GM21367 (cell line): ENCODE data around the gene MALSU1.
A peak's percentile ranks its signal among the peaks of the same experiment; 100 is the strongest.

Experiments used
- ATAC-seq: cut with Tn5 transposase; IDR thresholded peaks from one replicate; pipeline ENCODE4 v1.9.1; 2021; ENCODE audit not compliant: unreplicated experiment

Gene MALSU1

DNA sequence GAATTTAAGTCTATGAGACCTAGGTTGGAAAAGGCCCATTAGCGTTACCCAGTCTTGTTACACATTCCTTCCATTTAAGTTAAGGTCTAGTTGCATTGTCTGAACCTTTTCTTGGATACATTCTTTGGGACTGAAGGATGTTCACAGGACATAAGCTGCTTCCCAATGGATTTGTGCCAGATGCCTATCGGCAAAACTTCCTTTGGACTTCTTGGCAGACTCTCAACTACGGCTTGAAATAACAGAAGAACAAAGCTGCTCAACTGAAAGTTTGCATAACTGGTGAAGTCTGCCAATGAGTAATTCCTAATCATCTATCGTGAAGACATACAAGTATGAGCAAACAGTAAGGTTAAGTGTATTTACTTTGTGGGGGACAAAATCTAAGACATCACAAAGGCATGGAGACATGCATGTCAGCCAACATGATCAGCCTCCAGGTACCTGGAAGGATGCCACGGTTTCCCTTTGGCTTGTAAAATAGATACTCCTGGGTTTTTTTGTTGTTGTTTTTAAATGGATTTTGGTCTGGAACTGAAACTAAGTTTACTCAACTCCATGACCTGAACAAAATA is 35.4 kb downstream of the MALSU1 start:
- no peak for ATAC-seq

- no peak for ATAC-seq
Observed at GRCh38 chr7:23335136-23335535, 36.0 kb downstream of the MALSU1 start.

- ATAC-seq, result no peak
Observed at GRCh38 chr7:23335621-23336020, 36.5 kb downstream of the MALSU1 start.

DNA sequence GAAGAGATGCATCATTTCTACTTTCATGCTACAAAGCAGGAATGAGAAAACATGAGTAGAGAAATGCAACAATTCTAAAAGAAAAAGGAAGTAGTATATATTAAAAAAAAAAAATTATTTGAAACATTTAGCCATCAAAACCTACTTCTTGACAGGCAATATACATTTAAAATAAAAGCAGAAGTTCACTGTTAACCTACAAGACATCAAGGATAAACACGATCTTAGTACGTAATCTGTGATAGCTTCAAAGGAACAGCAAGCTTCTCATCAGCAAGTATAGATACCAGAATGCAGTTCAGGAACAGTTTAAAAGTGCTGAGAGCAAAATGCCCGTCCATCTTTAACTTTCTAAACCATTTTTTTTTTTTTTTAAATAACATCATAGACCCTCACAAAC is 36.9 kb downstream of the MALSU1 start:
- ATAC-seq, result no peak

DNA sequence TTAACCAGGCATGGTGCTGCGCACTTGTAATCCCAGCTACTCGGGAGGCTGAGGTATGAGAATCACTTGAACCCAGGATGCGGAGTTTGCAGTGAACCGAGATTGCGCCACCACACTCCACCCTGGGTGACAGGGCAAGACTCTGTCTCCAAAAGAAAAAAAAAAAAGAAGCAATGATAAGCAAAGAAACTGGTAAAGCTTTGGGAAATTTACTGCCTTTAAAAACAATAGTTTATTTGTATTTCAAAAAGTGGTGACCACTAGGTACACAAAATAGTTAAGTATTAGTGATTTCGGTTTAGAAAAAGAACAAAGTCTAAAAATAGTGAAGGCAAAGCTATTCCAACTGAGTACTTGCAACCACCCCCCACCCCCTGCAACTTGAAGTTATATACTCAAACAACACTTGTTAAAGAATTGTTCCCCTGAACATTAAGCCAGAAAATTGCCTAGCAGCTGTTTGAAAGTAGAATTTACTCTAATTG is 37.7 kb downstream of the MALSU1 start:
- no peak for ATAC-seq

DNA sequence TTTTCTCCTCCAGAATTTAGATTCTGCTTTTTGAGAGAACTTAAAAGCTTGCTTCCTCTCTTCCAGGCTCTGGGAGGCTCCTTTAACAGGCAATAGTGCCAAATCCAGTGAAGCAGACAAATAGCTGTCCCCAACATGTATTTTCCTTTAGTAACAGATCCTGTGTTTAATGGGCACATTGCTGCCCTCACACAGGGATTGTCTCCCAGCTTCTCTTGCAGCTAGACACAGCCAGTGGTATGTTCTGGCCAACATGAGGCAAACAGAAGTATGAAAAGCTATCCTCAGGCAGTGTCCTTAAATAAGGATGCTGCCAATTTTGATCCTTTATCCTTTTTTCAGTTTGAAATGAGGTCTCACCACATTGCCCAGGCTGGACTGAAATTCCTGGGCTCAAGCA is 38.2 kb downstream of the MALSU1 start:
- no peak for ATAC-seq

DNA sequence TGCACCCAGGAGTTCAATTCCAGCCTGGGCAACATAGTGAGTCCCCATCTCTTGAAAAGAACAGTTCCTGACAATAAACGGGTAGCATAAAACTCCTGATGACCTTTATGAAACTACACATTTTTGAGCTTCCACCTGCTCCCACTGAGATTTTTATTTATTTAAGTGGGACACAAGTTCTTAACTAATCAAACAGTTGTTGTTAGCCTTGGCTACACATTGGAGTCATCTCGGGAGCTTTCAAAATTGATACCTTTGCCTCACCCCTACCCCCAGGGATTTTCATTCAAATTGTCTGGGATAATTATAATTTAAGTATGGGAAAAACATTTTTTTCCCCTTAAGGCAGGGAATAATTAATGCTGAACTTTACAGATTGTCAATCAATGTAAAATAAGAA is 39.3 kb downstream of the MALSU1 start:
- ATAC-seq, result no peak

DNA sequence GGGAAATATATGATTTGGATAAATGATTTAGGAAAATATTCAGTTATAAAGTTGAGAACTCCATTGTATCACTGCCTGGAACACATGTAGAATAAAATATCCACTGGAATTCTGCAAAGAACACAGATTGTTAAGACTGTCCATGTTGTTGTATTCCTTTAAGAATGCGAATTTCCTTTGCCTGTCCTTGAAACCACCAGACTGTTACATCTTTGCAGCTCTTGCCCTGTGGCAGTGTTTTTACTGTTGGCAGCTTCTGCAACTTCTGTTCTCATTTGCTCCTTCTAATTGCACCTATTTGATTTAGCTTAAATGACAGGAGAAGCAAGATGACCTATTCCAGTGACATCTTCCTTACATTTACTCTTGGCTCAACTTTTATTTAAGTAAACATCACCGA is 39.7 kb downstream of the MALSU1 start:
- no peak for ATAC-seq

DNA sequence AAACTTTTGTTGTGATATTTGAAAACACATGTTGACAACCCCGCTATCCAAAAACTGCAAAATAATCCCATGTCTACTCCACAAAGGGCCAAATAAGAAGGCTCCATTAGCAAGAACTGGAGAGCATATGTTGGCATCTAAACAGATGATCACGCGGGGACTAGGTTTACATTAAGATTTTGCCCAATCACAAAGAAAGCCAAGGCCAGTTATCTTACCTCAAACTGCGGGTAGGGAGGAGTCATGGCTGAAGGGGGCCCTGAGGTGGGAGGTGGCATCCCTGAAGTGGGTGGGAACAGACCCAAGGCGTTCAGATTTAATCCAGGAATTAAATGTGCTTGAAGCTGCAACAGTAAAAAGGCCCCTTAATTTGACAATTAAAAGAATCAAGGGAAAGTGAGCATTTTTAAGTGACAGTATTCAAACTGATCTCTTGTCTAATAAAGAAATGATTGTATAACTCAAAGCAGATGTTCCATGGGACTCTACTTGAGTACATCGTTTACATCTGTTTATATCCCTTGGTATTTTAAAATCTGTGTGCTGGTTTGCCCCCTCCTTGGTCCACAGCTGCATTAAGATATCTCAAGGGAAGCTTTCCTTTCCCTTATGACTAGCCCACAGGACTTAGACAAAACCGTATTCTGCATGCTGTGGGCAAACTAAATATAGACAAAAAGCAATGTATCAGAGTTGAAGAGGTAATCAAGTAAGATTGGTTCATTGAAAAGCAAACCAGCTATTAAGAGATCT is 42.9 kb downstream of the MALSU1 start:
- ATAC-seq, result no peak

DNA sequence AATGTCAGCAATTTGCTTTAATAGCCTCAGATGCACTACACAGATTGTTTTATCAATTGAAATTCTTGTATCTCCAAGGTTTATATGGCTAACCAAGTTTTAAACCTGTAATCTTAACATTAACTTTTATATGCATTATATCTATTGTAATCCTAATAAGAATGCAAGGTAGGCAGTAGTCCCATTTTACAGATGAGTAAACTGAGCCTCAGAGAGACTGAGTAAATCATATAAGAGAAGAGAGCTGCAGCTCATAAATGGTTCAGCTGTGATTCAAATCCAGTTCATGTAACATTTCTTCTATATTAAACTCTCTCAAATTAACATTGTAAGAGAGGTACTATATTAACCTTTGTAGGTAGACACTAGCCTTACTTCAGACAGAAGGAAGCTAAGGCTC is 44.0 kb downstream of the MALSU1 start:
- ATAC-seq, result no peak

GRCh38 chr7:23343806-23344475 is 44.8 kb downstream of the MALSU1 start:
- no peak for ATAC-seq

- ATAC-seq, result no peak
Observed at GRCh38 chr7:23345601-23346000, 46.5 kb downstream of the MALSU1 start.

DNA sequence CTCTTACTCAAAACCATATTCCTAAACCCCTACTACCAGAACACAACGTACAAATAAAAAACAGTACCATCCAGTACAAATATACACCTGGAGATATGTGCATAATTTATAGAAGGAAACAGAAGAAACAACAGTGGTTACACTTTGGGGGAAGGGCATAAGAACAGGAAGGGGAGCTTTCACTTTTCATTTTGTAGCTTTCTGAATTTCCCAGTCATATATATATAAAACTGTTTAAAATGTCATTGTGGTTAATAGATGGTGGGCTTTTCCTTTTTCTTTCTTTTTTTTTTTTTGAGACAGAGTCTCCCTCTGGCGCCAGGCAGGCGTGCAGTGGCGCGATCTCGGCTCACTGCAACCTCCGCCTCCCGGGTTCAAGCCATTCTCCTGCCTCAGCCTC is 47.2 kb downstream of the MALSU1 start:
- ATAC-seq, result no peak

GRCh38 chr7:23347033-23347681 is 48.0 kb downstream of the MALSU1 start:
- ATAC-seq, result no peak

- no peak for ATAC-seq
Observed at GRCh38 chr7:23347682-23348180, 48.6 kb downstream of the MALSU1 start.

GRCh38 chr7:23349484-23350157 is 50.5 kb downstream of the MALSU1 start:
- no peak for ATAC-seq

GRCh38 chr7:23350466-23350865 is 51.3 kb downstream of the MALSU1 start:
- ATAC-seq, result no peak

DNA sequence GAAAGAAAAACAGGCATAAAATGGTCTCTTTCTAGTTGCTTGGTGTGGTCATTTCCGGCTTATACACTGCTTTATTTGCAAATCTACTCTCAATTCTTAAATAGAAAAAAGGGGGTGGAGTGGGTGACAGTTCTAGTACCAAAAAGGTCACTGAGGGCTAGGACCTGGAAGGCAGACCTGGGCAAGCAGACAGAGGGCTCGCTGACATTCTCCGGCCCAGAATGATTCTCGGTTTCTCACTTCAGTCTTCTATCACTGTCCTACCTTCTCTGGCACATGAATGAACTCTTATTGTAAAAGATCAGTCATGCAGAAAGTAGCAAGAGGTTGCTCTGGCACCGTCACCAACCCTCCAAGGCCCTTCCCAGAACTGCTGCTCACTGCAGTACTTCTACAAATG is 54.0 kb downstream of the MALSU1 start:
- peak; percentile 41 for ATAC-seq

GRCh38 chr7:23356168-23356567 is 57.0 kb downstream of the MALSU1 start:
- no peak for ATAC-seq

DNA sequence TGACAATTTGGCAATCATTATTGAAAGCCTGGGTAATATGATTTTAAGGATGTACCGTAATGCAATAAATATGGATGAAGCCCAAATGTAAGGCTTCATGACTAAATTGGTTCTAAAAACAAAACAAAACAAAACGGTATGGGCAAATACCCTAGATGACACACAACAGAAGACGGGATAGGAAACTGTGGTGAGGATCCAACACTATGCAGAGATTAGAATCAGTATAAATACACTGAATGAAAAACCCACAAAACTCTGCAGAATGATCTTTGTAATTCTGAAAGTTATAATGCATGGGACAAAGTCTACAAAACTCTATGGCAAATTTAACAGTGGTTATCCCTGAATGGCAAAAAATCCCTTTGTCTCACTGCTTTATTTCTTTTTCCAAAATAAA is 57.6 kb downstream of the MALSU1 start:
- ATAC-seq, result no peak
